22Rv1 (cell line): Measurements from ENCODE around the gene STKLD1.

ENCODE experiments used
- ZFX ChIP-seq: fragments of 450-650 bp; IDR thresholded peaks from 2 replicates; pipeline ENCODE4 v1.6.1; 2017; ENCODE audit warnings: antibody characterized with exemption, borderline replicate concordance
- TF ChIP-seq, protein P1 (sequence below): fragments of 450-650 bp; IDR thresholded peaks from 2 replicates; pipeline ENCODE4 v1.5.1; 2017; ENCODE audit warnings: mild to moderate bottlenecking

DNA sequence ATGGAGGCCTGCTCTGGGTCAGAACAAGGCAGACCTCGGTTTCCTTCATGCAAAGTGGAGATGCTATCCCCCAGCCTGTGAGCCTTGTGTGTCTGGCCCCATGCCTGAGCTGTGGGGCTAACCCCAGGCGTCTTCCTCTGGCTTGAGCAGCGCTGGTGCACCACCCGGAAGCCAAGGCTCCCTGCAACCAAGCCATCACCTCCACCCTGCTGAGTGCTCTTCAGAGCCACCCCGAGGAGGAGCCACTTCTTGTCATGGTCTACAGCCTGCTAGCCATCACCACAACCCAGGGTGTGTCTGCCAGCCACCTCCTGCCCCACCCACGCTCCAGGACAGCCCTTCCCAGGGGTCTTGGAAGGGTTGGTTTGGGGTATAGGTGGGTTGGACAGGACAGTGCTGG is 25.4 kb downstream of the STKLD1 start:
- no peak for TF ChIP-seq ZFX
- TF ChIP-seq, protein P1, sequence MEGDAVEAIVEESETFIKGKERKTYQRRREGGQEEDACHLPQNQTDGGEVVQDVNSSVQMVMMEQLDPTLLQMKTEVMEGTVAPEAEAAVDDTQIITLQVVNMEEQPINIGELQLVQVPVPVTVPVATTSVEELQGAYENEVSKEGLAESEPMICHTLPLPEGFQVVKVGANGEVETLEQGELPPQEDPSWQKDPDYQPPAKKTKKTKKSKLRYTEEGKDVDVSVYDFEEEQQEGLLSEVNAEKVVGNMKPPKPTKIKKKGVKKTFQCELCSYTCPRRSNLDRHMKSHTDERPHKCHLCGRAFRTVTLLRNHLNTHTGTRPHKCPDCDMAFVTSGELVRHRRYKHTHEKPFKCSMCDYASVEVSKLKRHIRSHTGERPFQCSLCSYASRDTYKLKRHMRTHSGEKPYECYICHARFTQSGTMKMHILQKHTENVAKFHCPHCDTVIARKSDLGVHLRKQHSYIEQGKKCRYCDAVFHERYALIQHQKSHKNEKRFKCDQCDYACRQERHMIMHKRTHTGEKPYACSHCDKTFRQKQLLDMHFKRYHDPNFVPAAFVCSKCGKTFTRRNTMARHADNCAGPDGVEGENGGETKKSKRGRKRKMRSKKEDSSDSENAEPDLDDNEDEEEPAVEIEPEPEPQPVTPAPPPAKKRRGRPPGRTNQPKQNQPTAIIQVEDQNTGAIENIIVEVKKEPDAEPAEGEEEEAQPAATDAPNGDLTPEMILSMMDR = no peak
